ENCODE measurements around the gene RNF222.

Gene RNF222

DNA sequence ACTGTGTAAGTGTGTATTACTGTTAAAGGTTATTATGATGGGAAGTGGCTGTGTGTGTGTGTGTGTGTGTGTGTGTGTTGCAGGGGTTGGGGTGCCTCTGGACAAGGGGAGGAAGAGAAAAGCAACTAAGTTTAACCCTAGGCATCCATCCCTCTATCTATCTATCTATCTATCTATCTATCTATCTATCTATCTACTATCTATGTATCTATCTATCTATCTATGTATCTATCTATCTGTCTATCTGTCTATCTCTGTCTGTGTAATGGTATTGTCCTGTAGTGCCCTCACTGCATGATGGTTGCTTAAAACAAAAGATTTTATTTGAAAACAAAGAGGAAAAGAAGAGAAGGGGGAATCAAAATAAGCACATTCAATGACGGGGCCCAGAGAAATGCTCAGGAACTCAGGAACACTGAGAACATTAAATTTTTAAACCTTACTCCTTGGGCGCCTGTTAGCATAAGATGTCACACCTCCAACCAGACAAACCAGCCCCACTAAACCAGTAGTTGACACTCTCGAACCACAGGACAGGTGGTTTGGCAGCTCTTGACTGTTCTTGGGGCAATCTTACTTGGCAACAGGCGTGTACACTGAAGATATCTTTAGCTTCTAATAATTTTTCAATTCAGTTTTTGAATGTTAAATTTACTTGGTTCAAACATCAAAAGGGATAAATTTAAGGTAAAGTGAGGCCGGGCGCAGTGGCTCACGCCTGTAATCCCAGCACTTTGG, 9.5 kb downstream of the RNF222 start:
- TF ChIP-seq, protein P1, sequence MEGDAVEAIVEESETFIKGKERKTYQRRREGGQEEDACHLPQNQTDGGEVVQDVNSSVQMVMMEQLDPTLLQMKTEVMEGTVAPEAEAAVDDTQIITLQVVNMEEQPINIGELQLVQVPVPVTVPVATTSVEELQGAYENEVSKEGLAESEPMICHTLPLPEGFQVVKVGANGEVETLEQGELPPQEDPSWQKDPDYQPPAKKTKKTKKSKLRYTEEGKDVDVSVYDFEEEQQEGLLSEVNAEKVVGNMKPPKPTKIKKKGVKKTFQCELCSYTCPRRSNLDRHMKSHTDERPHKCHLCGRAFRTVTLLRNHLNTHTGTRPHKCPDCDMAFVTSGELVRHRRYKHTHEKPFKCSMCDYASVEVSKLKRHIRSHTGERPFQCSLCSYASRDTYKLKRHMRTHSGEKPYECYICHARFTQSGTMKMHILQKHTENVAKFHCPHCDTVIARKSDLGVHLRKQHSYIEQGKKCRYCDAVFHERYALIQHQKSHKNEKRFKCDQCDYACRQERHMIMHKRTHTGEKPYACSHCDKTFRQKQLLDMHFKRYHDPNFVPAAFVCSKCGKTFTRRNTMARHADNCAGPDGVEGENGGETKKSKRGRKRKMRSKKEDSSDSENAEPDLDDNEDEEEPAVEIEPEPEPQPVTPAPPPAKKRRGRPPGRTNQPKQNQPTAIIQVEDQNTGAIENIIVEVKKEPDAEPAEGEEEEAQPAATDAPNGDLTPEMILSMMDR (IDR thresholded peaks at IDR 0.05): no peak
- H3K27ac ChIP-seq: no peak overlapping the region

DNA sequence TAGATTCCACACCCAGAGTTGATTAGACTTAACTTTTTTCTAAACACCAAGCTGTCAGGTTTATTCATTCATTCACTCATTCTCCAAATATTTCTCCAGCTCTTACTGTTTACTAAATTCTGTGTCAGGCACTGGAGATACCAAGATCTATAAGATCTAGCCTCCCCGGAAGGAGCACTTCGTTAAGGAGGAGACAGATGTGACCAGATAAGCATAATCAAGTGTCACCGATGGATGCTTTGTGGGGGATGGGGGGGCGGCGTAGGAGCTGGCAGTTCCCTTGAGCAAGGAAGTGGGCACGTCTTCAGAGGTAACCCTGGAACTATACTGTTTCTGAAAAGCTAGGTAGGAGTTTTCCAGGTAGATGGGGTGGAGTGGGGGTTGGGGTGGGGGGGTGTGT, 10.8 kb downstream of the RNF222 start:
- no peak overlapping the region for H3K27ac ChIP-seq
- TF ChIP-seq, protein P1 (IDR thresholded peaks at IDR 0.05): no peak
- TF ChIP-seq ZFX (IDR thresholded peaks at IDR 0.05; ENCODE audit: borderline replicate concordance): no peak

DNA sequence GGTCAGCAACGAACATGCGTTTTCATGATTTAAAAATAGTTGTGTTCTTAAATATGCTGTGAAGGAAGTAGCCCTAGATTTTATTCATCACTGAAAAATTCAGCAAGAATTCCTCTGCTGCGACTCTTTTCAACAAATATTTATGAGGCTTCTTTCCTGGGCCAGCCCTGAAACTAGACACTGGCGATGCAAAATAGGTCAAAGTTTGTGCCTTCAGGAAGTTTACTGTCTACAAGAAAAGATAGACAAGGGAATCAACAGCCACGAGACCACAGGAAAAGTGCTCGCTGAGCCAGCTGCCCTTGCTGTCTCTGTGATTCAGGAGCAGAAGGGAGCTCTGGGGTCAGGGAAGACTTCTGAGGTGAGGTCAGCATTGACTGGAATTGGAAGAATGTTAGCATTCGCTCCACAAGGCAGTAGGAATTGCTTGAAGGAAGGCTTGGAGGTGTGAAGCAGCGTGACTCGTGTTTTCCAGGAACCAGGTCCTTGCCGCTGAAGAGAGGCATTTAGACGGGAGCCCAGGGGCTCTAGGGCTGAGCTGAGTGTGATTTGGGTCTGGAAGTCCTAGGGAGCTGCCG, 12.7 kb downstream of the RNF222 start:
- TF ChIP-seq, protein P1 (IDR thresholded peaks at IDR 0.05): no peak
- no peak for TF ChIP-seq ZFX (IDR thresholded peaks at IDR 0.05; ENCODE audit: borderline replicate concordance)
- H3K27ac ChIP-seq: no peak overlapping the region

DNA sequence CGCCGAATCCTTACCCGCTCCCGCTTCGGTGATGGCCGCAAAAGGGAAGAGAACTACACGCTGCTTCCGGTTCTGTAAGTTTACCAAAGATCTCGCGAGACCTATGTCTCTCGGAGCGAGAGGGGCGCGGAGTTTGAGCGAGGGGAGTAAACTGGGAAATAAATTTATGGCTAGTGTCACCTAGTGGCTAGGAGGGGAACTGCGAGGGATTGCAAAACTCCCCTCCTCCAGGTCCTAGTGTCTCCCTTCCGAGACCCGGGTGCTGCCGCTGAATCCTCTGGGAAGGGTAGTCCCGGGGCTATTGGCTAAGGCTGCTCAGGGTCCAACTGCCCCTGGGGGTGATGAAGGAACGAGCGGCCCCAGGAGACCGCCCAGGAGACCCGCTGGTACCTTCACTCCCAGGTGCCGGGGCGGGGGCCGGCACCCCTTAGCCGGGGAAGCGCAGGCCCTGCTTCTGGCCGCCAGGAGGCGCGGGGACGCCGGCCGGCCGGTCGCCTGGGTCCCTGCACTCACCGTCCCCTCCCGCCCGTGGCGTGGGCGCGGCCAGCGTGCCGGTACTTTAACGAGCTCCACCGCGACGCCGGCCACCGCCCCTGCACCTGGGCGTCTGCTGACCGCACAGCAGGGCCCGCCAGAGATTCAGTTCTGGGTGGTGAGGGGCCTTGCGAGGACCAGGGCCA, 14.3 kb downstream of the RNF222 start, which contains the start of gene RPL26:
Gene RPL26, minus strand, starts transcription at position 51 of the 680 bp plus-strand sequence. CDS start 883 bp downstream, outside the sequence.
- TF ChIP-seq ZFX (IDR thresholded peaks at IDR 0.05; ENCODE audit: borderline replicate concordance): no peak
- TF ChIP-seq, protein P1 (IDR thresholded peaks at IDR 0.05): peak; percentile 99
- peak within 1 kb of the TSS; percentile 92 for H3K27ac ChIP-seq

DNA sequence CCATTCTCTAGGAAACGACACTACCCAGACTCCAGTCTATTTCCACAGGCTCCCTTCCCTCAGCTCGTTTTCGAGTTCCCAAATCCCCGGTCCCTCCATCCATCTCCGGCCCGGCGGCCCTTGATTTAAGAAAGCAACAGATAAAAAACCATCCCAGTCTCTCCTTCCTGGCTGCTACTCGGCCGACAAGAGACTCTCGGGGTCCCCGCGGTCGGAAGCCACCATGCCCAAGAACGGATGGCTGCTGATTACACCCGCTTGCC, 14.8 kb downstream of the RNF222 start:
- peak overlapping the region; percentile 92 for H3K27ac ChIP-seq
- TF ChIP-seq ZFX (IDR thresholded peaks at IDR 0.05; ENCODE audit: borderline replicate concordance): no peak
- TF ChIP-seq, protein P1 (IDR thresholded peaks at IDR 0.05): no peak

DNA sequence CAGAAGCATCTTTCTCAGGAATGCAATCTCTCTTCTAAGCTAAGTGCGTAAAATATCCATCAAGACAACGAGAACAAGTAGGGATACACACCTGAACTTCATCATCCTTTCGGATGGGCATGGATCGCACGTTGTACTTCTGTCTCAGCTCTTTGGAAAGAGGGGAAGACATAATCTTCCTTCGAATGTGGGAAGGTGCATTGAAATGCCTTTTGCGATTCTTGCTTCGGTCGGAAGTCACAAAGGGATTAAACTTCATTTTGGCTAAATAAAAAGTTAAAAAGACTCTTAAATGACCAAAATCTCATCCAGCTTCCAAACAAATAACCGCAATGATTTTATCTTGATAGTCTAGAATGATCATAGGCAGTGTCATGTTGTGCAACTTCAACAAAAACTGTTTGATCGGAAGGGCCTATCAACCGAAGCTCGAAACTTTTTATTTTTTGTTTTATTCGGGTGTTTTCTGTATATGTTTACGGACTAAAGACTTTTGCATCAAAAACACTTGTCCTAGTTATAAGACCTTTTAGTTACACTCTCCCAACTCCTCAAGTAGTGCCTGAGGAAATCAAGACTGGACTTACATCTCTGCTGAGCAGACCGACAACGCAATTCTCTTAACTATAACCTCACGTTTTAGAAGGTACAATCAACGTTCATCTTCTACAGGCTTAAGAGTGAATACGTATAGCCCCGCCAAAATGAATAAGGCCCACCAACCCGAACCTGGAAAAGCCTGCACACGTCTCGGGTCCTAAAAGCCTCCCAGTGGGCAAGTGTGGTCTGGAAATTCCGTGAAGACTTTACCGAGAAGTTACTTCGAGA, 15.4 kb downstream of the RNF222 start:
- TF ChIP-seq, protein P1 (IDR thresholded peaks at IDR 0.05): no peak
- no peak for TF ChIP-seq ZFX (IDR thresholded peaks at IDR 0.05; ENCODE audit: borderline replicate concordance)
- H3K27ac ChIP-seq: peak overlapping the region; percentile 92
